Astrocyte (in vitro differentiated cells and primary cell): ENCODE measurements around the gene CDH5.

ENCODE experiments used
- EZH2 ChIP-seq: IDR thresholded peaks from 2 replicates; pipeline ENCODE4 v1.6.1; 2012; ENCODE audit warnings: mild to moderate bottlenecking, low read length, inconsistent platforms; ENCODE audit not compliant: insufficient read depth
- TF ChIP-seq, protein P1 (sequence below): IDR thresholded peaks from 2 replicates; pipeline ENCODE4 v1.5.1; 2011; ENCODE audit warnings: low read depth, mild to moderate bottlenecking, inconsistent platforms, low read length, moderate library complexity; ENCODE audit not compliant: insufficient read depth

DNA sequence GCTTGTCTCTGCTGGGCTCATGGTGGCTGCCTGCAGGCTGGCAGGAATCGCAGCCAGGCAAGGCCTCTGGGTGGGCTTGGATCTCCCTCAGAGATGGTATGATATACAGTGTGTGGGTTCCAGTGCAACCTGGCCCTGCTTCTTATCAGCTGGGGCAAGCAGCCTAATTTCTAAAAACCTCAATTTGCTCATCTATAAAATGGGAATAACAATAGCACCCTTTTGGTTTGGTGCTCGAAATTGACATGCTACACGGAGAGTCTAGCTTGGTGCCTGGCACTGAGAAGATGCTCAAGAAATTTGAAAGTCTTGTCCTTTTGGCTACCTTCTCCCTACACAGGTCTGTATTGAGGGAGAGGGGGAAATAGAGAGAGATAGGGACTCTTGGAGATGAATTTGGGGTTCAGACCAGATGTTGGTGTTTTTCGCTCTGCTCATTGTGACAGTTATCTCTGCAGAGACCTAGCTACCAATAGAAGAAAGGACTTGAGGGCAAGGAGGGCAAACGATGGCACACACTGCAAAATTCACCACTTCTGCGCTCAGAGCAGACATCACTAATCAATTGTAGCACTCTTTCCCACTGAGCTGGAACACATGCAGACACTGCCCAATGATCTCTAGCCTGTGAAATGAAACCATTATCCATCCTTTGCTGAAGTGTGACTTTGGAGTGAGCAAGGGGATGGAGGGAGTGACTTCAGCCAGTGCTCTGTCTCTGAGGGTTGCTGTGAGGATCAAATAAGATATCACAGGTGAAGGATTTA is 76.2 kb downstream of the CDH5 start:
- TF ChIP-seq, protein P1, sequence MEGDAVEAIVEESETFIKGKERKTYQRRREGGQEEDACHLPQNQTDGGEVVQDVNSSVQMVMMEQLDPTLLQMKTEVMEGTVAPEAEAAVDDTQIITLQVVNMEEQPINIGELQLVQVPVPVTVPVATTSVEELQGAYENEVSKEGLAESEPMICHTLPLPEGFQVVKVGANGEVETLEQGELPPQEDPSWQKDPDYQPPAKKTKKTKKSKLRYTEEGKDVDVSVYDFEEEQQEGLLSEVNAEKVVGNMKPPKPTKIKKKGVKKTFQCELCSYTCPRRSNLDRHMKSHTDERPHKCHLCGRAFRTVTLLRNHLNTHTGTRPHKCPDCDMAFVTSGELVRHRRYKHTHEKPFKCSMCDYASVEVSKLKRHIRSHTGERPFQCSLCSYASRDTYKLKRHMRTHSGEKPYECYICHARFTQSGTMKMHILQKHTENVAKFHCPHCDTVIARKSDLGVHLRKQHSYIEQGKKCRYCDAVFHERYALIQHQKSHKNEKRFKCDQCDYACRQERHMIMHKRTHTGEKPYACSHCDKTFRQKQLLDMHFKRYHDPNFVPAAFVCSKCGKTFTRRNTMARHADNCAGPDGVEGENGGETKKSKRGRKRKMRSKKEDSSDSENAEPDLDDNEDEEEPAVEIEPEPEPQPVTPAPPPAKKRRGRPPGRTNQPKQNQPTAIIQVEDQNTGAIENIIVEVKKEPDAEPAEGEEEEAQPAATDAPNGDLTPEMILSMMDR, result no peak
- TF ChIP-seq EZH2, result no peak
